GM18861 (cell line): ENCODE results near the gene ALDOA.
"Not testable (repeated sequence)": the region's sequence is repeated elsewhere in the genome, so short reads cannot be mapped to it uniquely, and the experiment has no call there.

ENCODE experiments used
- ATAC-seq: cut with Tn5 transposase; IDR thresholded peaks from one replicate; pipeline ENCODE4 v1.9.1; 2021; ENCODE audit not compliant: unreplicated experiment

Gene ALDOA

DNA sequence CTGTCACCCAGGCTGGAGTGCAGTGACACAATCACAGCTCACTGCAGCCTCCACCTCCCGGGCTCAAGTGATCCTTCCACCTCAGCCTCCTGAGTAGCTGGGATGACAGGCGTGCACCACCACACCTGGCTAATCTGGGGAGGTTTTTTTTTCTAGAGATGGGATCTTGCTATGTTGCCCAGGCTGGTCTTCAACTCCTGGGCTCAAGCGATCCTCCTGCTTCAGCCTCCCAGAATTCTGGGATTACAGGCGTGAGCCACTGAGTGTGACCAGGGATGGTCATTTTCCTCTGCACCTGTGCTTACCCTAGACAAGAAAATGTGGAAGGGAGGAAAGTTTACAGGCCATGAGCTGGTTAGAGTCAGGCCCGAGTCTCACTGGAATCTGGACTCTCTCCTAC is 24.9 kb upstream of the ALDOA start:
- ATAC-seq = not testable (repeated sequence)

DNA sequence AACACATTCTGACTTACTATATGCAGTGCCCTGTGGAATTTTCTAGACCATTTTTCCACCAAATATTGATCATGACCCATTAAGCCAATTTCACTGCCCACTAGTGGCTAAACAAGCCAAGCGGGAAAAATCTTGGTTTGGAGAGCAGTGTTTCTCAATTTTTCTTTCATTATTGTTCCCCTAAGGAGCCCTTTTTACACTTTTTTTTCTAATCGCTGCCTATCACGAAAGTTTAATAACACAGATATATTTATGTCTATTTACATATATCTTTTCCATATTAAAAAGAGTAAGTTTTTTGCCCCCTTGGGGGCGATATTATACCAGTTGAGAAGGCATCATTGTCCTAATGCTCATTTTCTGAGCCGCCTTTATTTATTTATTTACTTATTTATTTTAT is 23.7 kb upstream of the ALDOA start:
- no peak for ATAC-seq

DNA sequence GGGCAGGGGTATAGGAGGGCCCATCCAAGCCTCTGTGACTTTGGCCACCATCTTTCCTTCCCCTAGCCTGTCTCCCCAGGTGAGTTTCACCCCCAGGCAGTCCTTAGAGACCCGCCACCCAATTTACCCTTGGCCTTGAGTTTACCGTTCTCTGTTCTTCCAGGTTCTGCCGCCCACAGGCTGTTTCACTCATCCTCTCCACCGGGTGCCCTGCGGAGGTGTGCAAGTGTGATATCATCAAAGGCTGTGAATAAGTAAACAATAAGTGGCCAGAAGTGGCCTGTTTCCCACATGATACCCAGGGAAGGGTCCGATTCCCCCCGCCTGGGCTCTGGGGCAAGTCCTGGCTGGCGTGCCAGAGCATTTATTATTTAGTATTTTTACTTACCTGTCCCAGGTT is 19.4 kb upstream of the ALDOA start:
- no peak for ATAC-seq

DNA sequence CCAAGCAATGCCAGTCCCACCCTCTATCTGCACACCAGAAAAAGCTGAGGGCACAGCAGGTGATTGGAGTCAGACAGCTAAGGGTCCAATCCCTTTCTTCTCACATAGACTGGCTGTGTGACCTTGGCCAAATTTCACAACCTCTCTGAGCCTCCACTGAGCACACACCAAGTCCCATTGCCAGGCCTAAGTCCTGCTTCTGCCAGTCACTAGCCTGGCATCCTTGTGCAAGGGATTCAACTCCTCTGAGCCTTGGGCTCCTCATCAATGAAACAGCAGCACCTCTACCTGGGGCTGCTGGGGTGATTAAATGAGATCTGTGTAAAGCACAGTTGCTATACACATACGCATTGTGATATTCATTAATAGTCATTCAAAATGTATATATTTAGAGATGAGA is 19.0 kb upstream of the ALDOA start:
- ATAC-seq = no peak

DNA sequence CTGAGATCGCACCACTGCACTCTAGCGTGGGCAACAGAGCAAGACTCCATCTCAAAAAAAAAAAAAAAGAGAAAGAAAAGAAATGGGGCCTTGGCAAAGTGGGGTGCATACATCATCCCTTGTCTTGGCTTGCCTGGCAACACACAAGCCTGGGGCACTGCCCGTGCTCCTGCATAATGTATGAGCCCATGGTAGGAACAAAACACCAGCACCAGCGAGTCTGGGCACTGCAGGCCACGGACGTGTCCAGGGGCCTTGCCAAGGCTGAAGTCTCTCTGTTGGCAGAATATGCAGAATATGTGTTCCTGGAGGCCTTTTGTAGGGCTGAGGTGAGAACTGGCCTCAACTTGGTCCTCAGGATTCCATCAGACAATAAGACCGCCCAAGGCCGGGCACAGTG is 15.7 kb upstream of the ALDOA start:
- no peak for ATAC-seq

DNA sequence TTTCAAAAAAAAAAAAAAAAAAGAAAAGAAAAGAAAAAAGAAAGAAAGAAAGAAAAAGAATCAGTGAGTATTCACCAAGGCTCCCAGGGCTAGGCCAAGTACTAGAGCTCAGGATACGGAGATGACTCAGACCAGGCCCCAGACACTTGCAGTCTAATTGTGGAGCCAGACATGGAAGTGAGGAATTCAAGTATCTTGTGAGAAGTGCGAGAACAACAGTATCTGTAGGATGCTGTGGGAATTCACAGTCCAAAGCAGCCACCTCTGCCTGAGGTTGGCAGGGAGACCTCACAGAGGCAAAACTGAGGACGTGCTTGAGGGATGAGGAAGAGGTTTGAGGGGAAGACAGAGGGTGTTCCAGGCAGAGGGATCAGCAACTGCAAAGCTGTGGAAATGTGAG is 14.0 kb upstream of the ALDOA start:
- no peak for ATAC-seq

DNA sequence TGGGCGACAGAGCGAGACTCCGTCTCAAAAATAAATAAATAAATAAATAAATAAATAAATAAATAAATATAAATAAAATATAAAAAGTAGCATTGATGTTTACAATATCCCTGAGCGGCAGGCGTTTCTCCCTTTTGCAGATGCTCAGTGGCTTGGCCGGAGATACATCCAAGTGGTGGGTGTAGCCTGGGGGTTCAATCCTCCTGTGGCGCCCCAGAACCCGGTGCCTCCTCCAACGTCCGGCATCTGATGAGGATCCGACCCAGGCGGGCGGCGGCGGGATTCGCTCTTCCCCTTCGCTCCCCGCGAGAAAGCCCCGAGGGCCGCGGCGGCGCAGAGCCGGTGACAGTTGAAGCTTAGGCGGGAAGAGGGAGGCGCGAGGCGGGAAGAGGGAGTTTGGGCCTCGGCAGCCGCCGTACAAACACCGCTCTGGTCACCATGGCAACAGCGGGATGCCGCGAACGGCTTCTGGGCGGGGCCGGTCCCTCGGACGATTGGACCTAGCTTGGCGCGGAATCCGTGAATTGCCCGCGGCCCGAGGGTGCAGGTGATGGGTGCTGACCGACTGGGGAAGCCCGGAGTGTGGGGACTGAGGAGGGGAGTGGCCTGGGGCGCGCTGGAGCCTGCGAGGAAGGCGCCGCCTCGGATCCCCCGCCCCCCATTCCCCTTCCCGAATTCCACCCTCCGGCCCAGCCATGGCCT is 12.7 kb upstream of the ALDOA start:
- ATAC-seq = peak; percentile 59

DNA sequence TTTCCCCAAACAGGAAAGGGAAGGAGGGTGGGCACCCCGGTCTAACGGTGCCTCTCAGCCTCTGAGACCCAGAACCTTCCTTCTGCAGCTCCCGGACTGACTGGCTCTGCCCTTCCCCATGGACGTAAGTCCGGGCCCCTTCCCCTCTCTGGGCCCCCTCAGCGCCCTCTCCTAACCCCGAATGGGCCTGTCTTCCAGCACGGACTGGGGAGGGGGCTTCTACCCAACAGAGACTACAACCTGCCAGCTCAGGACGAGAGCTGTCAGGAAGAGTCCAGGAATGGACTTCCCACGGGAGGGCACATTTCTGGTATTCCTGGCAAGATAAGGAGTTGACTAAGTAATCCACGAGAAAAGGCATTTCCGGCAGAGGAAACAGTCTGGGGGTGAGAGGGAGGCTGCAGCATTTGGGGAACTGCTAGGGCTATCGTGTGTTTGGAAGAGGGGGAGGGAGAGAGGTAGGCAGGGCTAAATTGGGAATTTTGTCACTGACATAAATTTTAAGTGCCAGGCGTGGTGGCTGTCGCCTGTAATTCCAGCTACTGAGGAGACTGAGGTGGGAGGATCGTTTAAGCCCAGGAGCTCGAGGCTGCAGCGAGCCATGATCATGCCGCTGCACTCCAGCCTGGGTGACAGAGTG is 12.1 kb upstream of the ALDOA start:
- ATAC-seq = no peak

DNA sequence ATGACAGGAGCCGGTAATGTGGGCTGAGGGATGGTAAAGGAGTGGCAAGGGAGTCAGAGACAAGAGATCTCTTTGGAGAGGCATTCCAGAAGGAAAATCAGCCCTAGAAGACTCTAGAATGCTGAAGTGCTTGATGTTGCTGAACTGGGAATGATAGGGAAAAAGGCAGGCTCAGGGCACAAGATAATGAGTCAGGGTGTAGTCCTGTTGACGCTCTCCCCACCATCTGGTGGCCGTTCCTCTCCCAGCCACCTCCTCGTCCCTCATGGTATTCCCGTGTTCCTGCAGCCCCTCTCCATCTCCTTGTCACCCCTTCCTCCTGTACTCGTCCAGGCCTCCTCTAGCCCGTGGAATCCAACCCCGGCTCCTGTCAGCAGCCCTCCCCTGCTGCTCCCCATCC is 11.1 kb upstream of the ALDOA start:
- no peak for ATAC-seq

DNA sequence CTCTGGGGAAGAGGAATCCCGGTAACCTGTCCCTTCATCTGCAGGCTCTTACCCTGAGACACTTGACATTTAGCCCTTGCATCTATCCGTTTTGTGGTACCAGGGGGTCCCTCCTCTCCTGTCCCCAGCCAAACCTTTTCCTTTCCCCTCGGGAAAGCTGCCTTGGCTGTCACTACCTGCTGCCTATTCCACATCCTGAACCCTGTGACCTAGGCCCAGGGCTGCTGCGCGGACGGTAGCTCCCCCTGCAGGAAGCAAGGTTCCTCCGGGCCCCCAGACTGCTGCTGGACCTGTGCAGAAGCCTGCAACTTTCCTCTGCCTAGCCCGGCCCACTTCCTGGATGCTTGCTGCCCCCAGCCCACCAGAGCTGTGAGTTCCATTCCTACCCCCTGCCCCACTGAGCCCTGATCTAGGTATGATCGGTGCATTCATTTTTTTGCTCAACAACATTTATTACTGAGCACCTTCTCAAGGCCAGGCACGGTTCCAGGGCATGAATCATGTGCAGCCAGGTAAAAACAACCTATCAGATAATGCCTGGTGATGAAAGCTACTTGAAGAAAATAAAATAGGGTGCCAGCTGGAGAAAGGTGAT is 10.5 kb upstream of the ALDOA start:
- no peak for ATAC-seq

DNA sequence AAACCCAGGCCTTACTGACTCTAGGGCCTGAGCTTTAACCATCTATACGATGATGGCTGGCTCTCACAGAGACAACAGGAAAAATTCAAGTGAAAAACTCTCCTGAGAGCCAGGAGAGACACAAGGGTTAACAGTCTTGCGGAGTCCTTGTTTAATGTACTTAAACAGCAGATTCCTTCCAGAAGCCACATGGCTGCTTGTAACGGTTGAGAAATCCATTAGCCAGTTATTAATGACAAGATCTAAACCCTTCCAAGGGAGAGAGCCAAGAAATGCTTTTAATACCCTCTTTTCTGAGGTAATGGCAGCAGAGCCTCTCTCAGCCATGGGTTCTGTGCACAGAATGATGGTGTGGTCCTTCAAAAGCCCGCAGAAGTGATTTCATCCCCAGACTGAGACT is 5.2 kb upstream of the ALDOA start:
- no peak for ATAC-seq

DNA sequence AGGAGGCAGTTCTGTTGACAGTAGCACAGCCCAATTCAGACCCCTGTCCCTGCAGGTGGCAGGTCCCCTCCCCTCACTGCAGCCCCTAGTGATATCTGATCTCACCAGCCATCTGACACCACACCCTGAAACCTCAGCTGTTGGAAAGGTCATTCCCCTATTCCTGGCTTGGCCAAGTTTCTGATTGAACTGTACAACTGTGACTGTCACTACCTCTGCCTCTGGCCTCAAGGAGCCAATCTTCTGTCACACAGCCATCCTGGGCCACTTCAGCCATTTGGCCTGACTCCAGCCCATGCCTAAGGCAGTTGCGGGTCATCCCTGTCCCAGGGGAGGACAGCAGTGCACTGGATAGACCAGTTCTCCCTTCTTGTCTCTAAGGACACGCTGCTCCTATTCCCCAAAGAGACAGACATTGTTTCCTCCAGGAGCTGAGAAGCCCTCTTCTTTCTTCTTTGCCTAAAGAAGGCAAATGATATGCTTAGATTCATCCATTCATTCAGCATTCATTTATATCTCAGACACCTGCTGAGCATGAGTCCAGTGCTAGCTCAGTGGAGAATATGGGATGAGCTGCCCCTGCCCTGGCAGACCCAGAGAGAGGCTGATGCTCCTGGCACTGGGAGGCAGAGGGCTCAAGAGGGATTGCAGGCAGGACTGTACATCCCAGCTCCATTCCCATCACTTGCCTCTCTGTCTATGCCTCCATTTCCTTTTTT is 4.6 kb upstream of the ALDOA start:
- ATAC-seq = no peak

DNA sequence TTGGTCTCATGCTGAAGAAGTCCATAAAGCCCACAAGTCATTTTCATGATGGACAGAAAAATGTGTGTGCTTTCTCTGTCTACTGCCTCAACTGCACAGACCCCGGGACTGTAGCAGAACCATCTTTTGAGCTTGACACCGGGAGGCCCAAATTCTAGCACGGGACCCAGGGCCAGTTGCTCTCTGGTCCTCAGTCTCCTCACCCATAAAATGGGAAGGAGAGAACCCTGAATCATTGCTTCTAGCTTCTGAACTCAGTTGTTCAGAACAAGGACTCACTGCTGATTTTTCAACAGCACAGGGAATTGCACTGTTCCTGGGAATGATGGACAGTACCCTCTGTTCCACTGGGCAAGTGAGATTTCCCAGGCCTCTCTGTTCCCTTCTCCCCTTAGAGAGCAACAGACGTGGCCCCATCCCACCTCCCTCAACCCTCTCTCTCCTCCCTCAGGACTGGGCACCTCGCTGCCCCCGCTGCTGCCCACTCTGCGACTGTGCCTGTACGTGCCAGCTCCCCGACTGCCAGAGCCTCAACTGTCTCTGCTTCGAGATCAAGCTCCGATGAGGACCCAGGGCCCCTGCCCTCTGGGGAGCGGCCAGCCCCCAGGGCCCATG is 2.2 kb upstream of the ALDOA start:
- ATAC-seq = no peak

DNA sequence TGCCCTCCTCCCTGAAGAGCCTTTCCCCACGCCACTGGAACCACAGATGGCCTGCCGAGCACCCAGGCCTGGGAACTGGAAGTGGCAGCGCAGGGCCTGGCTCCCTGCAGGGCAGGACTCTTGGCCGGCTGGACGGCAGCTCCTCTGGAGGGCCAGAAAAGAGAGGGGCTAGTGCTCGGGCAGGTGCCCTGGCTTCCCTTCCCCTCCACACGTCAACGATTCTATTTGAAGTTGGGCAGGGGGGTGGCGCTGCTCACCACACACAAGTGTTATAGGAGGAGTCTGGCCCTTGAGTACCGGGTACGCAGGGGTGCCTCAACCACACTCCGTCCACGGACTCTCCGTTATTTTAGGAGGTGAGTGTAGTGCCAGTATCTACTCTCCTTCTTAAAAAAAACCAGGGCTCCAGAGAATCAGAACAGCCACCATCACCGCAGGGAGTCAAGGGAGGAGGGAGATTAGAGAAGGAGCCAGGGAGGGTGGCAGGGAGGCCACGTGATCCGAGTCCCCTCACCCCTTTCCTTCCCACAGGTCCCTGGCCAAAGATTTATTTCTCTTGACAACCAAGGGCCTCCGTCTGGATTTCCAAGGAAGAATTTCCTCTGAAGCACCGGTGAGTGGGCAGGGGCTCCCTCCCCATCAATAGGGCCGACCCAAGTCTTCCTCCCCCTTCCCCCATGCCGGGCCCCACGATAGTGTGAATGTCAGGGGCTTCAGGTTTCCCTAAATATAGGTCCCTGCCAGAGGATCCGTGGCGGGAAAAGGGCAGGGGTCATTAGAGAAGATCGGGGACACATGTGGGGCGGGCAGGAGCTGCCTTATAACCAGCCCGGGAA is 1.4 kb upstream of the ALDOA start:
- peak; percentile 30 for ATAC-seq

DNA sequence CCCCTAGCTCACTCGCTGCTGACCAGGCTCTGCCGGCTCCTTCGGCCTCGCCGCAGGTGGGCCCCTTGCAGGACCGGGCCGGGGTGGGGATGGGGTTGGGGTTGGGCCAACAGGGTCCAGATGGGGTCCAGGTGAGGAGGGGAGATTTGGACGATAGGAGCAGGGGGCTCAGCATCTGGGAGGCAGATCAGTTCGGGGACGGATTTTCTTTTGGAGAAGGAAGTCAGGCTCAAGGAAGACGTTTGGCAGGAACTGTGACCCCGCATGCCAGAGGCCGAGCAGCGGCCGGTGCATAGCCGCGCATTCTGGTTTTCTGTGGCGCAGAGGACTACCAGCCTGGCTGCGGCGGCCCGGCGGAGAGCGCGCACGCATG is 845 bp upstream of the ALDOA start:
- ATAC-seq = no peak

DNA sequence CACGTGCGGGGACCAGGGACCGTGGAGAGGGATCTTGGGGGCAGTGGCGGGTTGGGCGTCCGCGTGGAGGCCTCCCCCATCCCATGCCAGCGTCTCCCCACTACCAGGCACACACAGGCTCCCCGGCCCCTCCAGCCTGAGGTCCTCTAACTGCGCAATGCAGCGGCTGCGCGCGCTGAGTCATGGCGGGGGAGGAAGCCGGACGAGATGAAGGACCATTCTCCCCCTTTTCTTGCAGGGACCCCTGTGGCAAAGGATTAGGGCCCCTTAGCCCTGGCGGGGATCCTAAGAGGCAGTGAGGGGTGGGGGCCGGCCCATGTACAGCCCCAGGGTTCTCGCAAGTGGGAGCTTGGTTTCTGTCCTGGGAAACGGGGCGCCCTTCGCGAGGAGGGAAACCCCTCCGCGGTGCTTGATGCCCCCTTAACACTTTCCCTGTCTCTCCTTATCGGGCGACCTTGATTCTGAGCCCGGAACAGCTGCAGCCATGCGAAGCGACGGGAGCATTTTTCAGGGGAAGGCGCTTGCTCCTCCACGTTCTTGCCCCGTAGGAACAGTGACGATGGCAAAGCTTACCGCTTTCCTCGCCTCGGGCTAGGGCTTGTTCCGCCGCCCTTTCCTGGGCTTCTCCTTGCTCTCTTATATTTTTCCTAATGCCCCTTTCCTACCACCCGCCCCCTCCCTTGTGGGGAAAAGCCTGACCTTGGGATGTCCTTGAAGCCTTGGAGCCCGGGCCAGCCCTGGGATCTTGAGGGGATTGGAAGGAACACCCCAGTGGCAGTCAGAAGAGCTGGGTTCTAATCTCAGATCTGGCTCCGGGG is 592 bp downstream of the ALDOA start:
- ATAC-seq = no peak

DNA sequence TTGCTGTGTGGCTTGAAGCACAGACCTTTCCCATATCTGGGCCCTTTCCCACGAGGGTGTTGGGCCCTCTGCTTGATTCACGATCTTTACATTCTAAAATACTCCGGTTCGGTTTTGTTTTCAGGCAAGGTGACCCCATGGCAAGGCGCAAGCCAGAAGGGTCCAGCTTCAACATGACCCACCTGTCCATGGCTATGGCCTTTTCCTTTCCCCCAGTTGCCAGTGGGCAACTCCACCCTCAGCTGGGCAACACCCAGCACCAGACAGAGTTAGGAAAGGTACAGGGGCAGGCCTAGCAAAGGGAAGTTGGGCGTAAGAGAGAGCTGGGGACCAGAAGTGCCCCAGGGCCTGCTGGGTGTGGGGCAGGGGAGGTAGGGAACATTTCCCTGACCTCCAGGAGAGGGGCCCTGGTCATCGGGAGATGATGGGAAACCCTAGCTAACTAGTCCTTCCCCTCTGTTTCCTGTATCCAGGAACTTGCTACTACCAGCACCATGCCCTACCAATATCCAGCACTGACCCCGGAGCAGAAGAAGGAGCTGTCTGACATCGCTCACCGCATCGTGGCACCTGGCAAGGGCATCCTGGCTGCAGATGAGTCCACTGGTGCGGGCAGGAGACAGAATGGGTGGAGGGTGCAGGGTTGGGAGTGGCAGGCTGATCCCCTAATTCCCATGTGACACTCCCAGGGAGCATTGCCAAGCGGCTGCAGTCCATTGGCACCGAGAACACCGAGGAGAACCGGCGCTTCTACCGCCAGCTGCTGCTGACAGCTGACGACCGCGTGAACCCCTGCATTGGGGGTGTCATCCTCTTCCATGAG is 1.4 kb downstream of the ALDOA start:
- ATAC-seq = no peak

DNA sequence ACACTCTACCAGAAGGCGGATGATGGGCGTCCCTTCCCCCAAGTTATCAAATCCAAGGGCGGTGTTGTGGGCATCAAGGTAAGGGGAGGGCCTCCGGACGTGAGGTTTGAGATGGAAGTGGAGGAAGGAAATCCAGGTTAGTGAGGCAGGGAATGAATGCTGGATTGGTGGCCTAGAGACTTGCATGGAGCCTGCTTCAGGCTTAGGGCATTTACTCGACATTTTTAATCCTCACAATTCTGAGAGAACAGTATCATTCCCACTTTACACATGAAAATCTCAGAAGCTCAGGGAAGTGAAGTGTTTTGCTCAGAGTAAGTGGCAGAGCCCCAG is 2.0 kb downstream of the ALDOA start:
- ATAC-seq = no peak

DNA sequence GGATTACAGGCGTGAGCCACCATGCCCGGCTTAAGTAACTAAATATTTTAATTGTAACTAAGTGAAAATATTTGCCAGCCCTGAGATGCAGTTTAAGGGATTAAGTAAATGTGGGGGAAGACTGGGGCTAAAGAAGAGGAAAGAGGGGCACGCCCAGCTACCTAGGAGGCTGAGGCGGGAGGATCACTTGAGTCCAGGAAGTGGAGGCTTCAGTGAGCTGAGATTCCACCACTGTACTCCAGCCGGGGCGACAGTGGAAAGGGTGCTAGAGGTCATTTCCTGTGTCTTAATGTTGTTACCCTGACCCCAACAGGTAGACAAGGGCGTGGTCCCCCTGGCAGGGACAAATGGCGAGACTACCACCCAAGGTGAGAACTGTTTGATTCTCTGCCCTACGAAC is 2.8 kb downstream of the ALDOA start:
- ATAC-seq = no peak
